MG63 (cell line): ENCODE measurements around the gene CCDC9B. TPM values are rescaled to one million over a fixed set of nuclear protein-coding genes. Genes with fewer than 3 reads are reported as not detected.
A peak's percentile ranks its signal among the peaks of the same experiment; 100 is the strongest.

Experiments
- DNase-seq: peaks from one replicate; pipeline ENCODE4 v3.0.0-alpha.2; 2020
- H3K27me3 ChIP-seq: fragments of 250-450 bp; sonication (Bioruptor Pico); 2 replicates; pipeline ENCODE4 v1.5.1; 2020; ENCODE audit warnings: mild to moderate bottlenecking, moderate library complexity
- H3K36me3 ChIP-seq: fragments of 250-450 bp; sonication (Bioruptor Pico); 2 replicates; pipeline ENCODE4 v1.5.1; 2020; ENCODE audit warnings: mild to moderate bottlenecking, moderate library complexity
- H3K4me3 ChIP-seq: fragments of 250-450 bp; sonication (Bioruptor Pico); 2 replicates; pipeline ENCODE4 v1.5.1; 2020; ENCODE audit warnings: mild to moderate bottlenecking, moderate library complexity
- H3K9me3 ChIP-seq: fragments of 250-450 bp; sonication (Bioruptor Pico); 2 replicates; pipeline ENCODE4 v1.5.1; 2020; ENCODE audit warnings: mild to moderate bottlenecking, moderate library complexity
- total RNA-seq: library from RNA; depleted of rRNA; stranded (reverse); fragments of >200 nt; shearing (Covaris generic); gene quantifications from 2 replicates; pipeline ENCODE4 v1.2.3, GENCODE V29; 2014; ENCODE audit warnings: low replicate concordance; rRNA removed

The CCDC9B gene
- total RNA-seq, 1 experiment from 2014 or later = 8.2 TPM

- no peaks in the 10 kb centered on the region for H3K36me3 ChIP-seq
- H3K27me3 ChIP-seq = peaks cover 3% of the 10 kb centered on the region; the same call in 1 of the 2 replicates
- DNase-seq = no peak
- no peaks in the 10 kb centered on the region for H3K9me3 ChIP-seq
- H3K4me3 ChIP-seq = peak within 1 kb of the TSS; percentile 33
These were observed 57.7 kb downstream of the CCDC9B start, which contains the start of gene ANKRD63 for GRCh38 chr15:40282869-40283614. ANKRD63 (minus strand) TSS chr15:40283064; CDS start chr15:40282586, 478 bp downstream.

DNA sequence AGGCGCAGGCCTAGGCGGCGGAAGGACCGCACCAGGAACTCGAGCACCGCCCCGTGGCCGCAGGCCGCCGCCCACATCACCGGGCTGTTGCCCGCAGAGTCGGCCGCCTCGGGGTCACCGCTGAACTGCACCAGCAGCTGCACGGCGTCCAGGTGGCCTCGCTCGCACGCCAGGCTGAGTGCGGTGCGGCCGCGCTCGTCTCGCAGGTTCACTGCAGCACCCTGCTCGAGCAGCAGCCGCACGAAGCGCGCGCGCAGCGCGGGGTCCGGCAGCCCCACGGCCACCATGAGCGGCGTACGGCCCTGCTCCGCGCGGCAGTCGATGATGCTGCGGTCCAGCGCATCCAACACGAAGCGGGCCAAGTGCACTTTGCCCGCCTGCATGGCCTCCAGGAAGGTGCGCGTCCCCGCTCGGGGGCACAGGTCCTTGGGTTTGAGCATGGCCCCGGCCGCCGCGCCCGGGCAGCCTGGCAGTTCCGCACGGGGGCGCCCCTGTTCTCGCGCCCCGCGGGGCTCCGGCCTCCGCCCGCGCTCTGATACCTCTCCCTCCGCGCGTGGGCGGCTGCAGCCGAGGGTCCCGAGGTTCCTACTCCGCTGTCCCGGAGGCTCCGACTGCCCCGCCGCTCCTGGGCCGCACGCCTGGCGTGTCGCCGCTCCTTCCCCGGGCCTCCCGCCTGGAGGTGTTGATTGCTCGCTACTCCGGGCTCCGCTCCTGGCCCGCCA is 58.4 kb downstream of the CCDC9B start:
- no peaks in the 10 kb centered on the region for H3K9me3 ChIP-seq
- H3K4me3 ChIP-seq = peak overlapping the region; percentile 33
- peak; percentile 23 for DNase-seq
- H3K36me3 ChIP-seq = no peaks in the 10 kb centered on the region
- H3K27me3 ChIP-seq = peaks cover 3% of the 10 kb centered on the region; the same call in 1 of the 2 replicates

- no peak for DNase-seq
- Histone ChIP-seq H3K4me3 (no peak overlapping the region), H3K27me3 (peaks cover 3% of the 10 kb centered on the region; the same call in 1 of the 2 replicates)
These were observed 59.0 kb downstream of the CCDC9B start for GRCh38 chr15:40281801-40282146.

More at GRCh38 chr15:40281801-40282146, 59.0 kb downstream of the CCDC9B start:
- Histone ChIP-seq H3K9me3 (no peaks in the 10 kb centered on the region), H3K36me3 (no peaks in the 10 kb centered on the region)

Other genes starting within 250 kb of the CCDC9B start
- 0.20 TPM in 1 of 2 replicates, not detected in the other for gene BMF, start 232.1 kb downstream of the CCDC9B start, total RNA-seq
- gene BUB1B, start 179.9 kb downstream of the CCDC9B start, total RNA-seq = 49.2 and 55.0 TPM in 2 replicates
- 3.9 TPM in 1 of 2 replicates, not detected in the other for gene PAK6, start 101.9 kb downstream of the CCDC9B start, total RNA-seq
- not detected in 2 replicates for gene ANKRD63, start 57.9 kb downstream of the CCDC9B start, total RNA-seq
- gene PLCB2, start 33.0 kb downstream of the CCDC9B start, total RNA-seq = not detected in 2 replicates
- 8.9 and 9.6 TPM in 2 replicates for gene INAFM2, start 17.2 kb downstream of the CCDC9B start, total RNA-seq
- gene PHGR1, start 10.1 kb upstream of the CCDC9B start, total RNA-seq = not detected in 2 replicates
- 0.37 and 0.43 TPM in 2 replicates for gene DISP2, start 17.3 kb upstream of the CCDC9B start, total RNA-seq
- gene KNSTRN, start 41.8 kb upstream of the CCDC9B start, total RNA-seq = 72.1 and 101 TPM in 2 replicates
- gene IVD, start 64.9 kb upstream of the CCDC9B start, total RNA-seq = 25.6 and 43.7 TPM in 2 replicates
- gene BAHD1, start 100.0 kb upstream of the CCDC9B start, total RNA-seq = 5.9 and 8.2 TPM in 2 replicates
- 12.4 and 12.5 TPM in 2 replicates for gene CHST14, start 130.0 kb upstream of the CCDC9B start, total RNA-seq
- 9.3 and 59.4 TPM in 2 replicates for gene CCDC32, start 224.1 kb upstream of the CCDC9B start, total RNA-seq
- gene RPUSD2, start 228.4 kb upstream of the CCDC9B start, total RNA-seq = 11.9 and 12.6 TPM in 2 replicates